Measurements from ENCODE around the gene CREBBP.

CREBBP gene

DNA sequence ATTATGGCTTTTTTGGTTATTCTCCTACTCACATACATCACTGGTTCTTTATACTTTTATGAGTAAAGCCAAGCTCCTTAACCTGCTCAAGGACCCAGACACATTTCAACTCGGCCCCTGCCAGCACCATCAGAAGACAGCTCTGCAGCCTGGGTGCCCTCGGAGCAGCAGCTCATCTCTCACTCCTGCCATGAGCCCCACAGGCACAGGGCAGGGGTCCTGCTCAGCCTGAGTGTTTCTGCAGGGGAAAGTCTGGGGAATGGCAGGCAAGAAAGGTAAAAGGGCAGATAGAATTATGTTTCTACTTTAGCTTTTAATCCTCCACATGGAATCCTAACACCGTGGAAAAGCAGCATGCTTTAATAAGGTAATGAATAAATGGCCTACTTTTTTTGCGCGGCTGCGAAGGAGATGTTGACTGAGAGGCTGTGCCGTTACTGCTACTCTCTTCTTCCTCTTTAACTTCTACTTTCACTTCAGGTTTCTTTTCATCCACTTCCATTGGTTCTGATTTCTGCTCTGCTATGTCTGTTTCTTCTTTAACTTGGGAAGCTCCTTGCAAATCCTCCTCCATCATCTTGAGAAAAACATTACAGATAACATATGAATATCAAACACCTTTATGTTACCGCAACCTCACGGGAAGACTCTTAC is 113.1 kb downstream of the CREBBP start:
- no peak for DNase-seq (ENCODE audit: low read depth in 2 of 2)

- no peak for DNase-seq (ENCODE audit: low read depth in 2 of 2)
These were observed 114.3 kb downstream of the CREBBP start for GRCh38 chr16:3766177-3766576.

GRCh38 chr16:3764409-3764808 is 116.1 kb downstream of the CREBBP start:
- DNase-seq (ENCODE audit: low read depth in 2 of 2), result no peak

DNA sequence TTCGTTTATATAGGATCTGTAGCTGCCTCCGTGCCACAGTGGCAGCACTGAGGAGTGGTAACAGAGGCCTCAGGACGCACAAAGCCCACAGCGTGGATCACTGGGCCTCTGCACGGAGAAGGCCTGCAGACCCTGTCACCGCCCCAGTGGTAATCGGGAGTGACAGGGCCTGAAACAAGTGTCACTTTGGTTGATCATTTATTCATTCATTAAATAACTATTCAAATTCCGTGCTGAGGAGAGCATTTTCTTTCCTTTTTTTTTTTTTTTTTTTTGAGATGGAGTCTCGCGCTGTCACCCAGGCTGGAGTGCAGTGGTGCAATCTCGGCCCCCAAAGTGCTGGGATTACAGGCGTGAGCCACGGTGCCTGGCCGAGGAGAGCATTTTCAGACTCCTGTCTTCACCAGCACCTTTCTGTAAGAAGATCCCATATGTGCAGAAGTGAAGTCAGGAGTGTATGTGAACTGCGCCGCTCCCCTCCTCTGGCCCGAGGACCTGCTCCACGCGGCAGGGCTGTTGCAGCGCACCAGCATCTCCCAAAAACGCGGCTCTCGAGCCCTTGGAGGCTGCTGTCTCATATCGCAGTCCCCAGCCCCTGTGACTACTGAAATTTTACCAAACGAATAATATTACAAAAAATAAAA is 118.3 kb downstream of the CREBBP start:
- no peak for DNase-seq (ENCODE audit: low read depth in 2 of 2)

GRCh38 chr16:3761375-3762106 is 119.0 kb downstream of the CREBBP start:
- no peak for DNase-seq (ENCODE audit: low read depth in 2 of 2)

GRCh38 chr16:3760518-3760917 is 120.0 kb downstream of the CREBBP start:
- no peak for DNase-seq (ENCODE audit: low read depth in 2 of 2)

- no peak for DNase-seq (ENCODE audit: low read depth in 2 of 2)
These were observed 120.8 kb downstream of the CREBBP start for GRCh38 chr16:3759736-3760135.

DNA sequence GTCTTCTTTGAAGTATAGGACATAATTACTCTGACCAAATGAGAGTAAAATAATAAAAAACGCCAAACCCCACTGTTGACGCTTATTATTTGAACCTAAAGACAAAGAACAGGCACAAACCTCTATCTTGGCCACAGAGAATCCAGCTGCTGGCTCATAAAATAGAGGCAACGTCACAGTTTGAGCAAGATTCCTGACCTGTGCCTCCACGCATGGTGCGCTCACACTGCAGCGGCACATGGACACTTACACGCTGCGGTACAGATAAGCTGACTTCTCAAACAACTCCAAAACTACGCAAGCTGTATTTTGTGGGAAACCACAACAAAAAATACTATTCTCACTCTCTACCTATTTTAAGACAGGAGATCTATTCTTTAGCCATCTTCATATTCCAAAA is 124.4 kb downstream of the CREBBP start:
- DNase-seq (ENCODE audit: low read depth in 2 of 2), result no peak

DNA sequence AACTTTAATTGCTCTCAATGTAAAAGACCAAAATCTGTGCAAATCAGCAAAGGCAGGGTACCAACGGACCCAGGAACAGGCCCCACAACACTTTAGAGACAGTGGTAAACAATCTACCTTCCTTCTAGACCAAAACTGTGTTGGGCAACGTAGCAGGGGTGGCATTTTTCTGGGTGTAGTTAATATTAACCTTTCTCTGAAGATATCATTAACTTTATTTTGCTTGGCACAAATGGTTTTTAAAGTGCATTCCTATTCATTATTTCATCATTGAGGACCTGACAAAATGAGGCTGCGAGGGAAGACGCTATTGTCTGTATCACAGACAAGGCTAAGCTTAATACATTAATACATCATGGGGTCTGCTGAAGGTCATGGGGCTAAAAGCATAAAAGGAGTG is 125.3 kb downstream of the CREBBP start:
- DNase-seq (ENCODE audit: low read depth in 2 of 2), result no peak

GRCh38 chr16:3754772-3755171 is 125.7 kb downstream of the CREBBP start:
- DNase-seq (ENCODE audit: low read depth in 2 of 2), result no peak

GRCh38 chr16:3754081-3754703 is 126.3 kb downstream of the CREBBP start:
- DNase-seq (ENCODE audit: low read depth in 2 of 2), result no peak

GRCh38 chr16:3752984-3753383 is 127.5 kb downstream of the CREBBP start:
- no peak for DNase-seq (ENCODE audit: low read depth in 2 of 2)

DNA sequence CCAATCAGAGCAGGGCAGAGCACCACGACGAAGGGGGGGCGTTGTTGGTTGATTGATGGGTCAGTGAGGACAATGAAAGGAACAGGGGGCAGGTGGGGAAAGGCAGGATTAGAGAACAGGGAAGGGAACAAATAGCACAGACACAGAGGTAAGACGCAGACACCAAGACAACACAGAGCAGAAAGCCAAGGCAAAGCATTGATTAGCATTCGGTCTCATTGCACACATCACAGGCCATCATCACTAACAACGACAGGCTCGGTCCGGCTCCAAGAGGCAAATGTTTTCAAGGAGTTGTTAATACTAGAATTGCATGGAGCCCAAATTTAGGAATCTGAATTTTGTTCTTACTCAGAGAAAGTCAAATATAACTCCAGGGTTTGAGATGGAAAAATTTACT is 128.6 kb downstream of the CREBBP start:
- no peak for DNase-seq (ENCODE audit: low read depth in 2 of 2)

GRCh38 chr16:3748307-3748706 is 132.2 kb downstream of the CREBBP start:
- DNase-seq (ENCODE audit: low read depth in 2 of 2), result no peak

DNA sequence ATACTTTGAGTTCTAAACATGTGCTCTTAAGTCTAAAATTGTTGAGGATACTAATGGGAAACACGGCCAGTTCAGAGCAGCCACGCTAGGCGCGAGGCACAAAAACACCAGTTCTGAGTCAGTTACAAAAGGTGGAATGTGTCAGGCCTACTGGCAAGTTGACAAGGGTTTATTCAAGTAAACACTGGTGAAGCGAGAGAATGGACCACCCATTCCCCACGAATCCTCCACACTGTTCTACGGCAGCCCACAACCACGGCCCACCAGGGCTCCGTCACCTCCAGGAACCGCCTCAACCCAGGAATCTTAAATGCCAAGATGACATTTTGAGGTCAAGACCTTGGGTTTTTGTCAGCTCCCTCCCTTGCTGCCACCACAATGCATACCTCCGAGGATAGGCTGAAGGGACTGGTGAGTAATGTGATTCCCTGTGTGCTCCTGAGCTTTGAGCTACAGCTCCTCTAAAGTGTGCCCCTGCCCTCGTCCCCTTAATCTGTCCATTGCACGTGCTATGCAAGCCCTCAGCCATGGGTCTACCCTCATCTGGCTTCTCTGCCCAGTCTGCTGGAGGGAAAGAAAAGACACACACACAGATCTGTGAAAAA is 134.7 kb downstream of the CREBBP start:
- no peak for DNase-seq (ENCODE audit: low read depth in 2 of 2)

- DNase-seq (ENCODE audit: low read depth in 2 of 2), result no peak
These were observed 136.5 kb downstream of the CREBBP start for GRCh38 chr16:3744018-3744417.

GRCh38 chr16:3740934-3741333 is 139.6 kb downstream of the CREBBP start:
- no peak for DNase-seq (ENCODE audit: low read depth in 2 of 2)

DNA sequence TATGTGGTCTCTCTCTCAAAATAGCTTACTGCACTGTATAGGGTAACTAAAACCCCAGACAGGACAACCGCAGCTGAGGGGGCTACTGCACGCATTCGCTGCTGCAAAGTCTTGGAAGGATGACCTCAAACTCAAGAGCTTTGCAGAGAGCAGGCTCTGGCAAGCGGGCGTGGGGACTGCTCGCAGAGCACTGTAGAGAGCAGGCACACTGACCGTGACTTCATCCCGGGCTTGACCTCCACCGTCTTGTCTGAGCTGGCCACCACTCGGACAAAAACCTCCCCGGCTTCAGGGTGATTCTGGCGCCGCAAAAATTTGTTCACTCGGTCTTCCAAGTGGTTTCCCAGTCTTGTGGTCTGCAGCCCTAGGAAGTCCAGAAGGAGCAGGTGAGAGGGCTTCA is 140.3 kb downstream of the CREBBP start:
- no peak for DNase-seq (ENCODE audit: low read depth in 2 of 2)

DNA sequence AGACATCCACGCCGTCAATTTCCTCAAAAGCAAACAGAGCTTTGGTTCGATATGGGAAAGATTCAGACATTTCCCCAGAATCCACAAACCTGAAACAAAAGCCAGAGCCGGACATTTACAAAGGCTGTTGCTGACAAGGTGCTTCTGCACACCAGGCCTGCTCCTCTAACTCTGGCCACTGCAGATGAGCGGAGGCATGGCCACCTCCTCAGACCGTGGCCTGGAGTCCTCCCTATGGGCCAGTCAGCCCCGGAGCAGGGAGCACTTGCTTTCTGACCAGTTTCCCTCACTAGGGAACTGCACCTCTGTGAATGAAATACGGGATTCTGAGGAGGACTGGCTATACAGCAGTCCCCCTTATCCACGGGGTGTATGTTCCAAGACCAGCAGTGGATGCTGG is 140.9 kb downstream of the CREBBP start:
- no peak for DNase-seq (ENCODE audit: low read depth in 2 of 2)

DNA sequence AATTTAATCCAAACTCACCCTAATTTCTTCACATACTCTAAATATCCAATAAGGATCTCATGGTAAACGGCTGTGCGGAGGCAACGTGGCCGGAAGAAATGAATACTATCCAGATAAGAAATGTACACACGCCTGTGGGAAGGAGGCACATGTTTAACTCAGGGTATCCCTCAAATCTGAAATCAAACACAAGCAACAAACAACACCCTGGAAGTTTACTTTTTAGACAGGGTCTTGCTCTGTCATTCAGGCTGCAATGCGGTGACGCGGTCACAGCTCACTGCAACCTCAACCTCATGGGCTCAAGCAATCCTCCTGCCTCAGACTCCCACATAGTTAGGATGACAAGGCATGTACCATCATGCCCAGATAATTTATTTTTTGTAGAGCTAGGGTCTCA is 142.0 kb downstream of the CREBBP start:
- DNase-seq (ENCODE audit: low read depth in 2 of 2), result no peak

GRCh38 chr16:3738128-3738527 is 142.4 kb downstream of the CREBBP start:
- no peak for DNase-seq (ENCODE audit: low read depth in 2 of 2)

- no peak for DNase-seq (ENCODE audit: low read depth in 2 of 2)
These were observed 143.3 kb downstream of the CREBBP start for GRCh38 chr16:3737181-3737580.

Measured in stimulated activated CD8-positive, alpha-beta memory T cell treated with anti-CD3 and anti-CD28 coated beads, Interleukin-2, amount 100 ng/mL, for 1 hour (primary cell).